Epithelial cell of prostate (primary cell): ENCODE results near the gene TTBK1.

Source experiments
- DNase-seq: peaks from one replicate; pipeline ENCODE4 v3.0.0-alpha.2; 2011; ENCODE audit warnings: low read depth, low spot score
- H3K27ac ChIP-seq: fragments of 450-650 bp; 2 replicates; pipeline ENCODE4 v1.5.1; 2017; ENCODE audit warnings: mild to moderate bottlenecking

Gene TTBK1

GRCh38 chr6:43222418-43223059, 20.7 kb upstream of the TTBK1 start:
- no peak for DNase-seq
- no peak overlapping the region for H3K27ac ChIP-seq

- DNase-seq = no peak
- H3K27ac ChIP-seq = no peak overlapping the region
Observed at GRCh38 chr6:43223175-43223574, 20.1 kb upstream of the TTBK1 start.

GRCh38 chr6:43226192-43226851, 17.0 kb upstream of the TTBK1 start:
- DNase-seq = no peak
- no peak overlapping the region for H3K27ac ChIP-seq

GRCh38 chr6:43228951-43229802, 14.1 kb upstream of the TTBK1 start, which contains the start of gene DNPH1:
Gene DNPH1 (minus strand): TSS chr6:43229481. CDS start chr6:43229456, 25 bp downstream.
- peak within 1 kb of the TSS; percentile 27 for H3K27ac ChIP-seq
- no peak for DNase-seq

- no peak overlapping the region for H3K27ac ChIP-seq
- DNase-seq = no peak
Observed at GRCh38 chr6:43229803-43230620, 13.3 kb upstream of the TTBK1 start.

GRCh38 chr6:43231053-43231452, 12.2 kb upstream of the TTBK1 start:
- no peak overlapping the region for H3K27ac ChIP-seq
- DNase-seq = no peak

- no peak for DNase-seq
- no peak overlapping the region for H3K27ac ChIP-seq
Observed at GRCh38 chr6:43231735-43232450, 11.4 kb upstream of the TTBK1 start.

GRCh38 chr6:43235841-43236240, 7.4 kb upstream of the TTBK1 start:
- DNase-seq = no peak
- no peak overlapping the region for H3K27ac ChIP-seq

- DNase-seq = no peak
- no peak overlapping the region for H3K27ac ChIP-seq
Observed at GRCh38 chr6:43239054-43239453, 4.2 kb upstream of the TTBK1 start.

- H3K27ac ChIP-seq = no peak overlapping the region
- DNase-seq = no peak
Observed at GRCh38 chr6:43240950-43241349, 2.3 kb upstream of the TTBK1 start.

- H3K27ac ChIP-seq = no peak overlapping the region
- no peak for DNase-seq
Observed at GRCh38 chr6:43241446-43241845, 1.8 kb upstream of the TTBK1 start.

- no peak overlapping the region for H3K27ac ChIP-seq
- DNase-seq = no peak
Observed at GRCh38 chr6:43243664-43244321, 512 bp downstream of the TTBK1 start.

GRCh38 chr6:43246301-43247113, 3.2 kb downstream of the TTBK1 start:
- no peak overlapping the region for H3K27ac ChIP-seq
- no peak for DNase-seq

GRCh38 chr6:43247114-43247999, 4.1 kb downstream of the TTBK1 start:
- no peak for DNase-seq
- no peak overlapping the region for H3K27ac ChIP-seq

- DNase-seq = no peak
- no peak overlapping the region for H3K27ac ChIP-seq
Observed at GRCh38 chr6:43248101-43248500, 4.8 kb downstream of the TTBK1 start.

GRCh38 chr6:43248791-43249190, 5.5 kb downstream of the TTBK1 start:
- DNase-seq = no peak
- H3K27ac ChIP-seq = no peak overlapping the region

GRCh38 chr6:43250992-43251373, 7.7 kb downstream of the TTBK1 start:
- DNase-seq = no peak
- no peak overlapping the region for H3K27ac ChIP-seq
